ENCODE measurements around the gene RHOBTB1.

RHOBTB1 gene

GRCh38 chr10:60877777-60878120 is 66.2 kb downstream of the RHOBTB1 start:
- Histone ChIP-seq H3K36me3 (replicated peaks in 1 of 2; ENCODE audit: control insufficient read depth in 2 of 2, insufficient read depth in 2 of 2, low read length in 2 of 2) (peaks cover 2 to 12% of the 10 kb centered on the region in 2 donors), H2BK5ac (ENCODE audit: low read length) (no peak overlapping the region), H3K4me1 (ENCODE audit: control insufficient read depth in 2 of 2, insufficient read depth in 1 of 2, low read depth in 1 of 2, low read length in 2 of 2) (no peaks in the 10 kb centered on the region), H2BK15ac (ENCODE audit: low read length) (no peak overlapping the region), H3K9ac (ENCODE audit: low read depth, low read length, poor library complexity) (no peak overlapping the region), H2BK12ac (ENCODE audit: low read length) (no peak overlapping the region), H3K9me3 (replicated peaks in 1 of 2; ENCODE audit: control insufficient read depth in 2 of 2, insufficient read depth in 1 of 2, low read depth in 1 of 2, low read length in 2 of 2) (no peaks in the 10 kb centered on the region), H3K23ac (ENCODE audit: low read depth, low read length, poor library complexity) (no peak overlapping the region), H4K91ac (ENCODE audit: low read depth, low read length, poor library complexity) (no peak overlapping the region), H3K4ac (ENCODE audit: low read length) (no peak overlapping the region), H3K27ac (replicated peaks; ENCODE audit: low read length) (no peak overlapping the region), H2AK5ac (ENCODE audit: low read depth, low read length) (no peak overlapping the region), H3K4me3 (ENCODE audit: low read length in 2 of 2) (no peak overlapping the region), H2AFZ (ENCODE audit: low read length) (no peak overlapping the region), H4K8ac (ENCODE audit: low read depth, low read length) (no peak overlapping the region), H3K27me3 (ENCODE audit: control insufficient read depth in 3 of 3, insufficient read depth in 3 of 3, low read depth in 1 of 3, low read length in 3 of 3) (no peaks in the 10 kb centered on the region), H3K14ac (ENCODE audit: low read length) (no peak overlapping the region), H2BK120ac (ENCODE audit: low read depth, low read length) (no peak overlapping the region), H3K4me2 (ENCODE audit: insufficient read depth, low read length, poor library complexity, severe bottlenecking) (no peak overlapping the region), H3K79me1 (ENCODE audit: low read depth, low read length) (no peaks in the 10 kb centered on the region), H3K18ac (ENCODE audit: low read length) (no peak overlapping the region)
- no peak for DNase-seq (ENCODE audit: low spot score)
- WGBS, 2 donors (ENCODE audit: extremely low coverage in 2 of 2, insufficient read length in 2 of 2, insufficient replicate concordance in 1 of 2) = no CpG with 5 or more reads among the region's 2 CpGs

GRCh38 chr10:60877061-60877776 is 66.8 kb downstream of the RHOBTB1 start:
- no peak overlapping the region for H3K4me3 ChIP-seq (ENCODE audit: low read length in 2 of 2)
- no peak overlapping the region for H3K27ac ChIP-seq (replicated peaks; ENCODE audit: low read length)
- no peak overlapping the region for H2BK15ac ChIP-seq (ENCODE audit: low read length)
- no peak overlapping the region for H2AFZ ChIP-seq (ENCODE audit: low read length)
- no peak overlapping the region for H3K14ac ChIP-seq (ENCODE audit: low read length)
- no peak for DNase-seq (ENCODE audit: low spot score)
- H3K9ac ChIP-seq (ENCODE audit: low read depth, low read length, poor library complexity) = no peak overlapping the region
- no peak overlapping the region for H4K8ac ChIP-seq (ENCODE audit: low read depth, low read length)
- no peaks in the 10 kb centered on the region for H3K4me1 ChIP-seq (ENCODE audit: control insufficient read depth in 2 of 2, insufficient read depth in 1 of 2, low read depth in 1 of 2, low read length in 2 of 2)
- no peaks in the 10 kb centered on the region for H3K27me3 ChIP-seq (ENCODE audit: control insufficient read depth in 3 of 3, insufficient read depth in 3 of 3, low read depth in 1 of 3, low read length in 3 of 3)
- no peaks in the 10 kb centered on the region for H3K9me3 ChIP-seq (replicated peaks in 1 of 2; ENCODE audit: control insufficient read depth in 2 of 2, insufficient read depth in 1 of 2, low read depth in 1 of 2, low read length in 2 of 2)
- no peaks in the 10 kb centered on the region for H3K79me1 ChIP-seq (ENCODE audit: low read depth, low read length)
- no CpG with 5 or more reads among the region's 3 CpGs for WGBS, 2 donors (ENCODE audit: extremely low coverage in 2 of 2, insufficient read length in 2 of 2, insufficient replicate concordance in 1 of 2)
- H4K91ac ChIP-seq (ENCODE audit: low read depth, low read length, poor library complexity) = no peak overlapping the region
- H3K36me3 ChIP-seq (replicated peaks in 1 of 2; ENCODE audit: control insufficient read depth in 2 of 2, insufficient read depth in 2 of 2, low read length in 2 of 2) = peaks cover 2 to 12% of the 10 kb centered on the region in 2 donors
- H3K23ac ChIP-seq (ENCODE audit: low read depth, low read length, poor library complexity) = no peak overlapping the region
- H3K4ac ChIP-seq (ENCODE audit: low read length) = no peak overlapping the region
- no peak overlapping the region for H2BK5ac ChIP-seq (ENCODE audit: low read length)
- H3K18ac ChIP-seq (ENCODE audit: low read length) = no peak overlapping the region
- no peak overlapping the region for H2AK5ac ChIP-seq (ENCODE audit: low read depth, low read length)
- H2BK12ac ChIP-seq (ENCODE audit: low read length) = no peak overlapping the region
- no peak overlapping the region for H2BK120ac ChIP-seq (ENCODE audit: low read depth, low read length)
- H3K4me2 ChIP-seq (ENCODE audit: insufficient read depth, low read length, poor library complexity, severe bottlenecking) = no peak overlapping the region

DNA sequence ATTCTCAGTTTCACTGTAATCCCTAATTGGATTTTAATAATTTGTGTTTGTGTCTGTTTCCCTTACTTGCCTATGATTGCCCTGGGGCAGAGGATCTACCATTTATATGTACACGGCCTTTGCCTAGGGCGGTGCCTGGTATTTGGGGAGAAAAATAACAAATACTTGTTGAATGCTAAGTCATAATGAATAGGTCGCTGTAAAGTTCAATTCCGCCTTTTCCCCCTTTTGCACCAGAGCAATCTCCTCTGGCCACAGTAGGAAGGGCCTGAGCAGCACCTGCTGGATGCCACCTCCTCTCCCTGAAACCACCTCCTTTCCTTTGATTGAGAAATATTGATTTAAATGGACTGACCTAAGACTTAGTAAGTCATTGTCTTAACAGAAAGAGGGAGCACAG is 70.2 kb downstream of the RHOBTB1 start:
- H2BK120ac ChIP-seq (ENCODE audit: low read depth, low read length) = no peak overlapping the region
- no CpG with 5 or more reads among the region's 4 CpGs for WGBS, 2 donors (ENCODE audit: extremely low coverage in 2 of 2, insufficient read length in 2 of 2, insufficient replicate concordance in 1 of 2)
- H2AFZ ChIP-seq (ENCODE audit: low read length) = no peak overlapping the region
- no peaks in the 10 kb centered on the region for H3K79me1 ChIP-seq (ENCODE audit: low read depth, low read length)
- H2BK12ac ChIP-seq (ENCODE audit: low read length) = no peak overlapping the region
- H3K4me2 ChIP-seq (ENCODE audit: insufficient read depth, low read length, poor library complexity, severe bottlenecking) = no peak overlapping the region
- no peak overlapping the region for H2AK5ac ChIP-seq (ENCODE audit: low read depth, low read length)
- H4K91ac ChIP-seq (ENCODE audit: low read depth, low read length, poor library complexity) = no peak overlapping the region
- H3K9ac ChIP-seq (ENCODE audit: low read depth, low read length, poor library complexity) = no peak overlapping the region
- H3K14ac ChIP-seq (ENCODE audit: low read length) = no peak overlapping the region
- no peak overlapping the region for H3K18ac ChIP-seq (ENCODE audit: low read length)
- H2BK15ac ChIP-seq (ENCODE audit: low read length) = no peak overlapping the region
- no peak overlapping the region for H3K27ac ChIP-seq (replicated peaks; ENCODE audit: low read length)
- peaks cover 0 to 7% of the 10 kb centered on the region in 2 donors for H3K4me1 ChIP-seq (ENCODE audit: control insufficient read depth in 2 of 2, insufficient read depth in 1 of 2, low read depth in 1 of 2, low read length in 2 of 2)
- no peak overlapping the region for H3K4ac ChIP-seq (ENCODE audit: low read length)
- no peak overlapping the region for H3K4me3 ChIP-seq (ENCODE audit: low read length in 2 of 2)
- no peak overlapping the region for H2BK5ac ChIP-seq (ENCODE audit: low read length)
- no peak overlapping the region for H4K8ac ChIP-seq (ENCODE audit: low read depth, low read length)
- no peak overlapping the region for H3K23ac ChIP-seq (ENCODE audit: low read depth, low read length, poor library complexity)
- peaks cover 4 to 28% of the 10 kb centered on the region in 2 donors for H3K36me3 ChIP-seq (replicated peaks in 1 of 2; ENCODE audit: control insufficient read depth in 2 of 2, insufficient read depth in 2 of 2, low read length in 2 of 2)
- no peak for DNase-seq (ENCODE audit: low spot score)
- peaks cover 0 to 12% of the 10 kb centered on the region in 2 donors for H3K9me3 ChIP-seq (replicated peaks in 1 of 2; ENCODE audit: control insufficient read depth in 2 of 2, insufficient read depth in 1 of 2, low read depth in 1 of 2, low read length in 2 of 2)
- H3K27me3 ChIP-seq (ENCODE audit: control insufficient read depth in 3 of 3, insufficient read depth in 3 of 3, low read depth in 1 of 3, low read length in 3 of 3) = no peaks in the 10 kb centered on the region

GRCh38 chr10:60872451-60872850 is 71.5 kb downstream of the RHOBTB1 start:
- Histone ChIP-seq H3K27me3 (ENCODE audit: control insufficient read depth in 3 of 3, insufficient read depth in 3 of 3, low read depth in 1 of 3, low read length in 3 of 3) (no peaks in the 10 kb centered on the region), H3K4ac (ENCODE audit: low read length) (no peak overlapping the region), H2AFZ (ENCODE audit: low read length) (no peak overlapping the region), H3K23ac (ENCODE audit: low read depth, low read length, poor library complexity) (no peak overlapping the region), H3K36me3 (replicated peaks in 1 of 2; ENCODE audit: control insufficient read depth in 2 of 2, insufficient read depth in 2 of 2, low read length in 2 of 2) (peaks cover 3 to 28% of the 10 kb centered on the region in 2 donors), H4K8ac (ENCODE audit: low read depth, low read length) (no peak overlapping the region), H2BK12ac (ENCODE audit: low read length) (no peak overlapping the region), H3K14ac (ENCODE audit: low read length) (no peak overlapping the region), H3K27ac (replicated peaks; ENCODE audit: low read length) (no peak overlapping the region), H2BK15ac (ENCODE audit: low read length) (no peak overlapping the region), H3K9ac (ENCODE audit: low read depth, low read length, poor library complexity) (no peak overlapping the region), H3K4me1 (ENCODE audit: control insufficient read depth in 2 of 2, insufficient read depth in 1 of 2, low read depth in 1 of 2, low read length in 2 of 2) (peaks cover 0 to 7% of the 10 kb centered on the region in 2 donors), H2AK5ac (ENCODE audit: low read depth, low read length) (no peak overlapping the region), H3K4me3 (ENCODE audit: low read length in 2 of 2) (no peak overlapping the region), H4K91ac (ENCODE audit: low read depth, low read length, poor library complexity) (no peak overlapping the region), H3K9me3 (replicated peaks in 1 of 2; ENCODE audit: control insufficient read depth in 2 of 2, insufficient read depth in 1 of 2, low read depth in 1 of 2, low read length in 2 of 2) (peaks cover 0 to 12% of the 10 kb centered on the region in 2 donors), H2BK5ac (ENCODE audit: low read length) (no peak overlapping the region), H3K79me1 (ENCODE audit: low read depth, low read length) (no peaks in the 10 kb centered on the region), H2BK120ac (ENCODE audit: low read depth, low read length) (no peak overlapping the region), H3K4me2 (ENCODE audit: insufficient read depth, low read length, poor library complexity, severe bottlenecking) (no peak overlapping the region), H3K18ac (ENCODE audit: low read length) (no peak overlapping the region)
- DNase-seq (ENCODE audit: low spot score) = no peak
- WGBS, 2 donors (ENCODE audit: extremely low coverage in 2 of 2, insufficient read length in 2 of 2, insufficient replicate concordance in 1 of 2) = no CpG with 5 or more reads among the region's 11 CpGs

Measured in neuronal stem cell (in vitro differentiated cells).